PC-3 (cell line): ENCODE results near the gene THAP7. TPM values are rescaled to one million over a fixed set of nuclear protein-coding genes. Genes with fewer than 3 reads are reported as not detected.
A peak's percentile ranks its signal among the peaks of the same experiment; 100 is the strongest.

Experiments used
- ATAC-seq: fragments of 200-7000 bp; cut with Tn5 transposase; 2 replicates; pipeline ENCODE4 v1.9.1; 2020; ENCODE audit warnings: mild to moderate bottlenecking, moderate library complexity
- BruUV-seq: library from RNA; stranded (reverse); fragments of 400-500 nt; replicated peaks from 2 replicates; lab custom pipeline; 2021; lab: Mats Ljungman, UMichigan
- CTCF ChIA-PET: fragments of 300-600 bp; sonication (Branson Sonifier 250); formaldehyde crosslinking; loops from one replicate; lab custom pipeline; 2022; ENCODE audit warnings: antibody characterized with exemption; lab: Charles Lee
- POLR2A ChIA-PET: fragments of 300-600 bp; sonication (Branson Sonifier 250); formaldehyde crosslinking; loops from one replicate; lab custom pipeline; 2022; ENCODE audit warnings: antibody characterized with exemption; ENCODE audit not compliant: unreplicated experiment; lab: Charles Lee
- DNase-seq: peaks from one replicate; pipeline ENCODE4 v3.0.0-alpha.2; 2015
- H2AFZ ChIP-seq: fragments of 300-600 bp; sonication (generic); 2 replicates; pipeline ENCODE4 v1.6.0; 2016; ENCODE audit warnings: antibody characterized with exemption, low read length
- H3F3A ChIP-seq: fragments of 300-600 bp; sonication (generic); one replicate; pipeline ENCODE4 v1.6.0; 2017; ENCODE audit warnings: antibody characterized with exemption, low read length, control low read depth, mild to moderate bottlenecking; ENCODE audit not compliant: unreplicated experiment
- H3K27ac ChIP-seq: fragments of 300-600 bp; sonication (generic); 2 replicates; pipeline ENCODE4 v1.5.1; 2016; ENCODE audit warnings: mild to moderate bottlenecking, low read length
- H3K27me3 ChIP-seq: fragments of 300-600 bp; sonication (generic); 2 replicates; pipeline ENCODE4 v1.6.1; 2016; ENCODE audit warnings: low read length, mixed read lengths
- H3K36me3 ChIP-seq: fragments of 300-600 bp; sonication (generic); 2 replicates; pipeline ENCODE4 v1.6.1; 2016; ENCODE audit warnings: low read depth, mixed run types, low read length, mixed read lengths
- H3K4me1 ChIP-seq: fragments of 300-600 bp; sonication (generic); 2 replicates; pipeline ENCODE4 v1.5.1; 2016; ENCODE audit warnings: low read length; ENCODE audit not compliant: insufficient read depth
- H3K4me2 ChIP-seq: fragments of 300-600 bp; sonication (generic); 2 replicates; pipeline ENCODE4 v1.6.0; 2016; ENCODE audit warnings: low read length
- H3K4me3 ChIP-seq: fragments of 300-600 bp; sonication (generic); 2 replicates; pipeline ENCODE4 v1.5.1; 2016; ENCODE audit warnings: mild to moderate bottlenecking, low read length, mixed read lengths
- H3K79me2 ChIP-seq: fragments of 300-600 bp; sonication (generic); 2 replicates; pipeline ENCODE4 v1.6.1; 2017; ENCODE audit warnings: low read length, mixed read lengths
- H3K9ac ChIP-seq: fragments of 300-600 bp; sonication (generic); 2 replicates; pipeline ENCODE4 v1.6.0; 2016; ENCODE audit warnings: mild to moderate bottlenecking, low read length
- H3K9me2 ChIP-seq: fragments of 300-600 bp; sonication (generic); replicated peaks from 2 replicates; pipeline ENCODE4 v1.6.1; 2016; ENCODE audit warnings: mixed run types, low read length, mixed read lengths
- H3K9me3 ChIP-seq: fragments of 300-600 bp; sonication (generic); 2 replicates; pipeline ENCODE4 v1.6.1; 2016; ENCODE audit warnings: low read length, mixed read lengths
- H4K20me1 ChIP-seq: fragments of 300-600 bp; sonication (generic); 2 replicates; pipeline ENCODE4 v1.6.1; 2016; ENCODE audit warnings: low read length, mixed read lengths
- EZH2 ChIP-seq: fragments of 300-600 bp; sonication (generic); IDR thresholded peaks from one replicate; pipeline ENCODE4 v1.6.1; 2017; ENCODE audit warnings: antibody characterized with exemption, mild to moderate bottlenecking, low read length; ENCODE audit not compliant: unreplicated experiment
- EZH2phosphoT487 ChIP-seq: fragments of 300-600 bp; sonication (generic); IDR thresholded peaks from 2 replicates; pipeline ENCODE4 v1.6.1; 2018; ENCODE audit warnings: mild to moderate bottlenecking, antibody characterized with exemption, low read length, borderline replicate concordance
- intact Hi-C: fragments of 100-400 bp; cut with micrococcal nuclease; formaldehyde crosslinking; loops from 2 replicates; pipeline ENCODE4 v1.9.0; 2023
- total RNA-seq: library from RNA; depleted of rRNA; stranded (reverse); fragments of >200 nt; gene quantifications from 2 replicates; pipeline ENCODE4 v1.2.3, GENCODE V29; 2014
- TF ChIP-seq, protein P1 (sequence below): fragments of 300-600 bp; sonication (generic); conservative IDR thresholded peaks from 2 replicates; pipeline ENCODE4 v1.5.1; 2017; ENCODE audit warnings: antibody characterized with exemption, low read depth, mild to moderate bottlenecking, low read length

Gene THAP7
- total RNA-seq, 1 experiment from 2014 or later = 43.0 TPM

DNA sequence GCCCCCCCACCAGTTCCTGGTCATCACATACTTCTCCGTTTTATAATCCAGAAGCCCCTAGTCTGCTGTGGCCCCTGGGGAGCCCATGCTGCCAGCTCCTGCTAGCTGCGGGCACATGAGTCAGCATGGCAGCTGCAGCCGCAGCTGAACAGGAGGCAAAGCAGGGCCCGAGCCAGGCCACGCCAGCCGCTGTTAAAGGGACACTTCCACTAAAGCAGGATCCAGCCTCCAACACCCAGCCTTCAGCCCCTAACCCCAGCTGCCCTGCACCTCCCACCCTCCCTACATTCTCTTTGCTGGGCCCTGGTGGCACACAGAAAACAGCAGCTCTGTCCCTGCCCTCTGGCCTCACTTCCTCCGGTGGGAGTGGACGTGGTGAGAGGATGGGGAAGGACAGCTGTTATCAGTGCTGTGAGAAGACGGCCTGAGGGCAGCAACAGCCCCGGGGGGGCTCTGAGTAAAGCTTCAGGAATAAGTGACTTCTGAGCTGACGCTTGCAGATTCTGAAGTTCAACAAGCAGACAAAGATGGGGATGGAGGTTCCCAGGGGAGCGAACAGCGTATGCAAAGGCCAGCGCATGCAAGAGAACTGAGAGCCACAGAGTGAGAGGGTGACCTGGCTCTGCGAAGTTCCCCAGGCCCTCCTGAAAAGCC lies 43.1 kb upstream of the THAP7 start:
- Histone ChIP-seq H3K4me3 (peak overlapping the region; percentile 60), H3K27ac (no peak overlapping the region), H3K9me3 (no peaks in the 10 kb centered on the region), H3K4me1 (peaks cover 19% of the 10 kb centered on the region), H2AFZ (peak overlapping the region; percentile 84), H3K79me2 (no peaks in the 10 kb centered on the region), H3F3A (no peaks in the 10 kb centered on the region), H4K20me1 (no peaks in the 10 kb centered on the region), H3K9ac (no peak overlapping the region), H3K36me3 (no peaks in the 10 kb centered on the region), H3K27me3 (no peaks in the 10 kb centered on the region), H3K9me2 (no peaks in the 10 kb centered on the region), H3K4me2 (peak overlapping the region; percentile 87)
- no TSS peak for BruUV-seq
- TF ChIP-seq EZH2 (no peak), EZH2phosphoT487 (no peak)
- TF ChIP-seq, protein P1, sequence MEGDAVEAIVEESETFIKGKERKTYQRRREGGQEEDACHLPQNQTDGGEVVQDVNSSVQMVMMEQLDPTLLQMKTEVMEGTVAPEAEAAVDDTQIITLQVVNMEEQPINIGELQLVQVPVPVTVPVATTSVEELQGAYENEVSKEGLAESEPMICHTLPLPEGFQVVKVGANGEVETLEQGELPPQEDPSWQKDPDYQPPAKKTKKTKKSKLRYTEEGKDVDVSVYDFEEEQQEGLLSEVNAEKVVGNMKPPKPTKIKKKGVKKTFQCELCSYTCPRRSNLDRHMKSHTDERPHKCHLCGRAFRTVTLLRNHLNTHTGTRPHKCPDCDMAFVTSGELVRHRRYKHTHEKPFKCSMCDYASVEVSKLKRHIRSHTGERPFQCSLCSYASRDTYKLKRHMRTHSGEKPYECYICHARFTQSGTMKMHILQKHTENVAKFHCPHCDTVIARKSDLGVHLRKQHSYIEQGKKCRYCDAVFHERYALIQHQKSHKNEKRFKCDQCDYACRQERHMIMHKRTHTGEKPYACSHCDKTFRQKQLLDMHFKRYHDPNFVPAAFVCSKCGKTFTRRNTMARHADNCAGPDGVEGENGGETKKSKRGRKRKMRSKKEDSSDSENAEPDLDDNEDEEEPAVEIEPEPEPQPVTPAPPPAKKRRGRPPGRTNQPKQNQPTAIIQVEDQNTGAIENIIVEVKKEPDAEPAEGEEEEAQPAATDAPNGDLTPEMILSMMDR = no peak
- ATAC-seq = peak; percentile 65
- CTCF ChIA-PET = no interaction called here
- peak; percentile 15 for DNase-seq
- intact Hi-C loops = no loop called here
- POLR2A ChIA-PET = no interaction called here

DNA sequence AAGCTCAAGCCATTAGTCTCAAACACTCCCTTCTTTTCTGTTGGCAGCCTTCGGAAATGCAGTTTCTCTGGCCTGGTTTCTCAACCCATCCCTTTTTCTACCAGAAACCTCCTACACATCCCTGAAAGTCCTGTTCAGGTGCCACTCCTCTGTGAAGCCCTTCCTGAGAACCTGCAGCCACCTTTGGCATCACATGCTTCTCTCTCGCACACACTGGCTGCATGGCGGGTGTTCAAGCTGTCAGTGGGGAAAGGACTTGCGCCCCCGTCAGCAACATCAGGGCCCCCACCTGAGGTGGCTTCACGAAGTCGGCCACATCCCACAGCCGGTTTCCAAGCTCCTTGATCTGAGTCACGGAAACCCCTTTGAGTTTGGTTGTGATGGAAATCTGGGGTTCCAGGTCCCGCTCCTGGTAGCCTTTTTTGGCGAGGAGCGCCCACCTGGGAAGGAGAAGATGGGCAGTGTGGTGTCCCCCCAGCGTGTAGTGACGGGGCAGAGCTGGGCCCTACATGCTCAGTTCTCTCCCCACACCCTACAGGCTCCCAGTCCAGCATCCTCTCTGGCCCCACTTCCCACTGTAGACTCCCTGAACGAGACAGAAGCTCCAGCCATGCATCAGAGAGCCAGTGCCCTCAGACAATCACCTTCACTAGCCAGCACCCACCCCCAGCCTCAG lies 42.1 kb upstream of the THAP7 start:
- ChIA-PET CTCF (no interaction called here), POLR2A (interaction anchor here (0.6 kb wide), 2 partner anchors 34 to 44 kb away, joined by 3 read pairs; no protein-coding TSS in a partner anchor)
- H3K36me3 ChIP-seq = no peaks in the 10 kb centered on the region
- DNase-seq = no peak
- no peaks in the 10 kb centered on the region for H3K27me3 ChIP-seq
- H2AFZ ChIP-seq = no peak overlapping the region
- H3K9me3 ChIP-seq = no peaks in the 10 kb centered on the region
- BruUV-seq = no TSS peak
- no peak overlapping the region for H3K4me2 ChIP-seq
- no peaks in the 10 kb centered on the region for H4K20me1 ChIP-seq
- no peak overlapping the region for H3K4me3 ChIP-seq
- TF ChIP-seq, protein P1 = no peak
- TF ChIP-seq EZH2 (no peak), EZH2phosphoT487 (no peak)
- no peaks in the 10 kb centered on the region for H3F3A ChIP-seq
- H3K9me2 ChIP-seq = no peaks in the 10 kb centered on the region
- H3K79me2 ChIP-seq = no peaks in the 10 kb centered on the region
- peaks cover 19% of the 10 kb centered on the region for H3K4me1 ChIP-seq
- ATAC-seq = no peak
- intact Hi-C loops = no loop called here
- H3K9ac ChIP-seq = no peak overlapping the region
- no peak overlapping the region for H3K27ac ChIP-seq
